ENCODE measurements around the gene CYP26B1. TPM values are rescaled to one million over a fixed set of nuclear protein-coding genes. Genes with fewer than 3 reads are reported as not detected.

CYP26B1 gene
- total RNA-seq, 1 experiment from 2014 or later, result 1.8 TPM

DNA sequence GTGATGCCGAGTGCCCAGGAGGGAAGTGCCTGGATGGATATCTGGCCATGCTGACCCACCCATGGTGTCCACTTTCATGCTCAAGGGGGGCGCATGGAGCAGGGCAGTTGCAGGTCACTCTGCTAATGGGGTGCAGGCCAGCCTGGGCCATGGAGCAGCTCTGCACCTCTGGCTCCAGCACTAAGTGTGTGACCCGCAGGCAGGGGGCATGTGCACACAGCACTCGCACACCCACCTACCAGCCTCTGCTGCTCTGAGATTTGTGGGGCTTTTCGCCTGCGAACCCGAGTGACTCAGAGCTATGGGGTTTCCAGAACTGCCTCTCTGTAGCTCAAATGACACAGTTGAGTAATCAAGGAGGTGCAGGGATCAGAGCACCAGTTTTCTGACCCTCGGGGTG is 66.2 kb downstream of the CYP26B1 start:
- in situ Hi-C loops (cut with HindIII; ENCODE audit: low pct_unique_long_range_greater_than_20kb, low sequenced_read_pairs), result no loop called here
- no peak for DNase-seq (ENCODE audit: low read depth, low spot score)

GRCh38 chr2:72080286-72081145 is 67.1 kb downstream of the CYP26B1 start:
- in situ Hi-C loops (cut with HindIII; ENCODE audit: low pct_unique_long_range_greater_than_20kb, low sequenced_read_pairs), result no loop called here
- no peak for DNase-seq (ENCODE audit: low read depth, low spot score)

Data from SK-MEL-5 (cell line).